ENCODE results near the gene STUM. TPM values are rescaled to one million over a fixed set of nuclear protein-coding genes. Genes with fewer than 3 reads are reported as not detected.
"Not testable (repeated sequence)": the region's sequence is repeated elsewhere in the genome, so short reads cannot be mapped to it uniquely, and the experiment has no call there.

The STUM gene
- total RNA-seq, 1 experiment from 2014 or later = not detected

GRCh38 chr1:226637147-226637935, 88.8 kb downstream of the STUM start:
- no TSS peak for BruUV-seq (replicated peaks)
- Mint-ChIP-seq H3K9me3 (ENCODE audit: low read depth, unreplicated experiment) (no peaks in the 10 kb centered on the region), H3K4me3 (ENCODE audit: low read depth, unreplicated experiment) (no peak overlapping the region), H3K27ac (ENCODE audit: unreplicated experiment) (no peak overlapping the region), H3K27me3 (ENCODE audit: unreplicated experiment) (no peaks in the 10 kb centered on the region), H3K36me3 (ENCODE audit: insufficient read depth, unreplicated experiment) (peaks cover 6% of the 10 kb centered on the region), H3K4me1 (ENCODE audit: low read depth, unreplicated experiment) (no peaks in the 10 kb centered on the region)
- CTCF ChIA-PET = interaction anchor here (1.4 to 1.6 kb wide), 2 partner anchors 11 to 178 kb away, joined by 3 to 4 read pairs; no protein-coding TSS in a partner anchor
- TF ChIP-seq, protein P1, sequence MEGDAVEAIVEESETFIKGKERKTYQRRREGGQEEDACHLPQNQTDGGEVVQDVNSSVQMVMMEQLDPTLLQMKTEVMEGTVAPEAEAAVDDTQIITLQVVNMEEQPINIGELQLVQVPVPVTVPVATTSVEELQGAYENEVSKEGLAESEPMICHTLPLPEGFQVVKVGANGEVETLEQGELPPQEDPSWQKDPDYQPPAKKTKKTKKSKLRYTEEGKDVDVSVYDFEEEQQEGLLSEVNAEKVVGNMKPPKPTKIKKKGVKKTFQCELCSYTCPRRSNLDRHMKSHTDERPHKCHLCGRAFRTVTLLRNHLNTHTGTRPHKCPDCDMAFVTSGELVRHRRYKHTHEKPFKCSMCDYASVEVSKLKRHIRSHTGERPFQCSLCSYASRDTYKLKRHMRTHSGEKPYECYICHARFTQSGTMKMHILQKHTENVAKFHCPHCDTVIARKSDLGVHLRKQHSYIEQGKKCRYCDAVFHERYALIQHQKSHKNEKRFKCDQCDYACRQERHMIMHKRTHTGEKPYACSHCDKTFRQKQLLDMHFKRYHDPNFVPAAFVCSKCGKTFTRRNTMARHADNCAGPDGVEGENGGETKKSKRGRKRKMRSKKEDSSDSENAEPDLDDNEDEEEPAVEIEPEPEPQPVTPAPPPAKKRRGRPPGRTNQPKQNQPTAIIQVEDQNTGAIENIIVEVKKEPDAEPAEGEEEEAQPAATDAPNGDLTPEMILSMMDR (IDR thresholded peaks at IDR 0.05; ENCODE audit: unreplicated experiment) = no peak
- intact Hi-C loops (cut with micrococcal nuclease; ENCODE audit: unreplicated experiment) = no loop called here
- DNase-seq = no peak

- no peak overlapping the region for H3K27ac Mint-ChIP-seq (ENCODE audit: unreplicated experiment)
- no peaks in the 10 kb centered on the region for H3K9me3 Mint-ChIP-seq (ENCODE audit: low read depth, unreplicated experiment)
- no peaks in the 10 kb centered on the region for H3K27me3 Mint-ChIP-seq (ENCODE audit: unreplicated experiment)
- no peak overlapping the region for H3K4me3 Mint-ChIP-seq (ENCODE audit: low read depth, unreplicated experiment)
- BruUV-seq (replicated peaks) = no TSS peak
- H3K36me3 Mint-ChIP-seq (ENCODE audit: insufficient read depth, unreplicated experiment) = peaks cover 6% of the 10 kb centered on the region
- intact Hi-C loops (cut with micrococcal nuclease; ENCODE audit: unreplicated experiment) = no loop called here
- CTCF ChIA-PET = interaction anchor here (0.5 to 1.6 kb wide), 2 partner anchors 12 to 13 kb away, joined by 4 to 5 read pairs; no protein-coding TSS in a partner anchor
- H3K4me1 Mint-ChIP-seq (ENCODE audit: low read depth, unreplicated experiment) = peaks cover 5% of the 10 kb centered on the region
- TF ChIP-seq, protein P1 (IDR thresholded peaks at IDR 0.05; ENCODE audit: unreplicated experiment) = no peak
- no peak for DNase-seq
Measured at GRCh38 chr1:226638001-226638601, 89.5 kb downstream of the STUM start.

GRCh38 chr1:226638608-226639007, 90.0 kb downstream of the STUM start:
- H3K4me1 Mint-ChIP-seq (ENCODE audit: low read depth, unreplicated experiment) = peaks cover 10% of the 10 kb centered on the region
- intact Hi-C loops (cut with micrococcal nuclease; ENCODE audit: unreplicated experiment) = no loop called here
- CTCF ChIA-PET = interaction anchor here (0.5 to 1.6 kb wide), 2 partner anchors 12 to 14 kb away, joined by 4 to 5 read pairs; no protein-coding TSS in a partner anchor
- TF ChIP-seq, protein P1 (IDR thresholded peaks at IDR 0.05; ENCODE audit: unreplicated experiment) = no peak
- H3K27me3 Mint-ChIP-seq (ENCODE audit: unreplicated experiment) = no peaks in the 10 kb centered on the region
- no peaks in the 10 kb centered on the region for H3K9me3 Mint-ChIP-seq (ENCODE audit: low read depth, unreplicated experiment)
- BruUV-seq (replicated peaks) = no TSS peak
- no peak overlapping the region for H3K4me3 Mint-ChIP-seq (ENCODE audit: low read depth, unreplicated experiment)
- DNase-seq = no peak
- H3K27ac Mint-ChIP-seq (ENCODE audit: unreplicated experiment) = no peak overlapping the region
- peaks cover 6% of the 10 kb centered on the region for H3K36me3 Mint-ChIP-seq (ENCODE audit: insufficient read depth, unreplicated experiment)

DNA sequence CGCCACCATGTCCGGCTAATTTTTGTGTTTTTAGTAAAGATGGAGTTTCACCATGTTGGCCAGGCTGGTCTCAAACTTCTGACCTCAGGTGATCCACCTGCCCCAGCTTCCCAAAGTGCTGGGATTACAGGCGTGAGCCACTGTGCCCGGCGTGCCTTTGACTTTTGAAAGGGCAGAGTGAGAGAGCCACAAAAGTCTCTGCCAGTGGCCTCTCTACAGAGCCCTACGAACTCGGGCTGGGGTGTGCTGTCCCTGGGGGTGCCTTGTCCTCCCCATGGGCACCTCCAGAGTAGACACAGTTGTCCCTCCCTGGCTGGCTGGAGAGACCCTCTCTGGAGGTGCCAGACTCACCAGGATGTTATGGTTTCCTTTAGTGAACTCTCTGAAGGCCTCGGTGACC, 90.6 kb downstream of the STUM start:
- H3K4me3 Mint-ChIP-seq (ENCODE audit: low read depth, unreplicated experiment); BruUV-seq (replicated peaks); H3K36me3 Mint-ChIP-seq (ENCODE audit: insufficient read depth, unreplicated experiment); H3K27me3 Mint-ChIP-seq (ENCODE audit: unreplicated experiment); DNase-seq; intact Hi-C loops (cut with micrococcal nuclease; ENCODE audit: unreplicated experiment); H3K9me3 Mint-ChIP-seq (ENCODE audit: low read depth, unreplicated experiment); H3K27ac Mint-ChIP-seq (ENCODE audit: unreplicated experiment): not testable (repeated sequence)
- CTCF ChIA-PET = interaction anchor here (0.7 to 1.6 kb wide), 2 partner anchors 13 to 685 kb away, joined by 4 to 8 read pairs; no protein-coding TSS in a partner anchor
- peaks cover 16% of the 10 kb centered on the region for H3K4me1 Mint-ChIP-seq (ENCODE audit: low read depth, unreplicated experiment)

All from Calu3 (cell line).